ENCODE data around the gene MDGA2.

DNA sequence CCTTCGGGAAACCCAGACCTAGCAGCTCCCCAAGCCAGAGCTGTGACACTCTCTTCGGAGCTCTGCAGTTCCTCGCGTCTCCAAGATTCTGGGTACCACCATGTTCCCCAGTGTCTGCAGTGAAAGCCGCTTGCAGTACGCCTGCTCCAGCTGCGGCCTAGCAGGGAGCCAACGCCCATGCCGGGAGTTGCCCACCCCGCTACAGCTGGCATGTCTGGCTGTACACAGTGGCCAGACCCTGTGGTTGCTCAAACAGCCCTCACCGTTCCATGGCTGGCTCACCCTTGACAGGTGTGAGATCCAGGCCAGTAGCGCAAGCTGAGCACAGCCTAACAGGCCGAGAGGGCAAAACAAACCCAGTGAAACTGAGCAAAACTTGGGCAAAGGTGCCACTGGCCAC is 520.0 kb downstream of the MDGA2 start:
- TF ChIP-seq, protein P1, sequence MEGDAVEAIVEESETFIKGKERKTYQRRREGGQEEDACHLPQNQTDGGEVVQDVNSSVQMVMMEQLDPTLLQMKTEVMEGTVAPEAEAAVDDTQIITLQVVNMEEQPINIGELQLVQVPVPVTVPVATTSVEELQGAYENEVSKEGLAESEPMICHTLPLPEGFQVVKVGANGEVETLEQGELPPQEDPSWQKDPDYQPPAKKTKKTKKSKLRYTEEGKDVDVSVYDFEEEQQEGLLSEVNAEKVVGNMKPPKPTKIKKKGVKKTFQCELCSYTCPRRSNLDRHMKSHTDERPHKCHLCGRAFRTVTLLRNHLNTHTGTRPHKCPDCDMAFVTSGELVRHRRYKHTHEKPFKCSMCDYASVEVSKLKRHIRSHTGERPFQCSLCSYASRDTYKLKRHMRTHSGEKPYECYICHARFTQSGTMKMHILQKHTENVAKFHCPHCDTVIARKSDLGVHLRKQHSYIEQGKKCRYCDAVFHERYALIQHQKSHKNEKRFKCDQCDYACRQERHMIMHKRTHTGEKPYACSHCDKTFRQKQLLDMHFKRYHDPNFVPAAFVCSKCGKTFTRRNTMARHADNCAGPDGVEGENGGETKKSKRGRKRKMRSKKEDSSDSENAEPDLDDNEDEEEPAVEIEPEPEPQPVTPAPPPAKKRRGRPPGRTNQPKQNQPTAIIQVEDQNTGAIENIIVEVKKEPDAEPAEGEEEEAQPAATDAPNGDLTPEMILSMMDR (IDR thresholded peaks at IDR 0.05), result no peak
- TF ChIP-seq POLR2A (IDR thresholded peaks at IDR 0.05), result no peak

Measured in upper lobe of left lung (tissue), 4 donors.